HG03469 (cell line): ENCODE results near the gene GOLGA5.

Source experiments
- ATAC-seq: cut with Tn5 transposase; IDR thresholded peaks from one replicate; pipeline ENCODE4 v1.9.1; 2021; ENCODE audit warnings: mild to moderate bottlenecking, moderate library complexity, moderate number of reproducible peaks; ENCODE audit not compliant: unreplicated experiment

GOLGA5 gene

DNA sequence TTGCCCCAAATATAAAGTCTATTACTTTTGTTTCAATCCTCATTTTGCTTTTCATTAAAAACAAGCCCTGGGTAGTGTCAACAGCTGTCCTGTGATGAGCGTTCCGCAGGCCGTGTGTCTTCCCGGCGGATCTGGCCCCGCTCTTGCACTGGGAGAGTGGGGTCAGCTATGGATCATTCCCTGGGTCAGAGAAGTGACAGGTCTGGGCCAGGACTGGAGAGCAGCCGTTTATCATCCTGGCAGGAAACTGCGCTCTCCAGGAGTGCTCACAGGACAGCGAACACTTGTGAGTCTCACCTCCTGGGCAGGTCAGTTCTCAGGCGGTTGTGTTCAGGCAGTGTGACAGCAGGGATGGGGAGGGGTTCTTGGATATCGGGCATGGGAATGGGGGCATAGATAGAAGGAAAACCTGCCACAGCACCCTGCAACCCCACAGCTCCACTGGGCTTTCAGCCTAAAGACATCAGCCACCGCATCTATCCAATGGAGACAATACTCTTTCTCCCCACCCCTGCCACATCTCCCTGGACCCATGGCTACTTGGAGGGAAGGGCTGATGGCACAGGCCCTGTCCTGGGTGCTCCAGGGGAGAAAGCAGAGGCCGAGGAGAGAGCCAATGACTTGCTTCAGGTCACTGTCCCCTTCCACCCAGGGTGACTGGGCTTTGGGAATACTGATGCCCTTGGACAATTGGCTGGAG is 81.0 kb downstream of the GOLGA5 start:
- no peak for ATAC-seq

DNA sequence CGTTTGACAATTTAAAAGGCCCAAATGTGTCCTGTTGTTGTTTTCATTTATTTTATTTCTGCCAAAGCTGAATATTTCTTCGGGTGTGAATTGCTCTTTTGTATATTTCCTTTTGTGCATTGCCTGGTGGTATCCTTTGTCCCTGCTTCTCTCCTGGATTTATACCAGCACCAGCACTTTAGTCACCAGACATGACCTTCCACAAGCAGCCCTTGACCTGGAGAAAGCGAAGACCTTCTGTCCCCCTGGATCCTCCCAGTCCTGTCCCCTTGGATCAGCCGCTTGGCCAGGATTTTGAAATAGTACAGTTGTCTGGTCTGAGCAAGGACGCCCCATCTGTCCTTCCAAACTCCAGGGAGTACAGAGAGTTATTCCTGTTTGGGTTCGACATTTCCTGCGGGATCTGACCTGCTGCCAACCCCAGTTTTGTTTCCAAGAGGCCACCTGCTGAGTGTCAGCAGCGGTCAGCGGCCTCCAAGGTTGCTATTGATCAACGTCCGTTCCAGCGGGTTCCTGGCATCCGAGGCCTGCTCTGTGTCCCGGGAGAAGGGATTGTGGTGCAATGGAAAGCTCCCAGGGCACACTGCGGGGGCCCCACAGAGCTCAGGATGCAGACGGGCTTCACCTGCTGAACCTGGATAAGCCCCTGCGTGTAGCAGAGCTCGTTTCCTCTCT is 83.8 kb downstream of the GOLGA5 start:
- no peak for ATAC-seq

DNA sequence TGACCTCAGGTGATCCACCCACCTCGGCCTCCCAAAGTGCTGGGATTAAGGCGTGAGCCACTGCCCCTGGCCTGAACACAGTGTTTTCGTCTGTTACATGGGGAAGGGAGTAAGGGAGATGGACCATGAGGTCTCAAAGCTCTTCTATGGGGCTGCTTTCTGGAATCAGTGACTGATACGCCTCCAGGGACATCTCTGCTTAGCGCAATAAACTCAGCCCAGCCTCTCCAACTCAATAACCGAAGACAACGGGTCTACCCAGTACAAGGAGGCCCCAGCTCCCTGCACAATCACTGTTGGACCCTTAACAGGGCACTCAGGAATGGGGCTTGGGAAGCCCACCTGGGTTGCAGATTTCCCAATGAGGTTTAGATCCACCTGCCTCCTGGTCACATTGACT is 86.2 kb downstream of the GOLGA5 start:
- no peak for ATAC-seq

DNA sequence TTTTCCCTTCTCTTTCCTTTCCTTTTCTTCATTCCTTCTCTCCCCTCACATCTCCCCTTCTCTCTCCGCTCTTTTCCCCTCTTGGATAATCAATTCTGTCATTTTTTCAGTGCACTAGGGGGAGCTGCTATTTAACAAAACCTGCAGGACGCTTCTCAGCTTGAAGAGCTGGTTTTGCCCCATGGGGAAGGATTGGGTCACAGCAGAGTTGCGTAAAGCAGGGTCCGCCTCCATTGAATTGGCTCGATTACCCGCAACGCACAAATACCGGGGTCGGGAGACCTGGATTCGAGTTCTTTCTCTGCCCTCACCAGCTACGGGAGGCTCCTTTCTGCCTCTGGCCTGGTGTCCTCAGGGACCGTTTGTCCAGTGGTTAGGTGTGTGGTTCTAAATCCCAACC is 86.7 kb downstream of the GOLGA5 start:
- no peak for ATAC-seq

DNA sequence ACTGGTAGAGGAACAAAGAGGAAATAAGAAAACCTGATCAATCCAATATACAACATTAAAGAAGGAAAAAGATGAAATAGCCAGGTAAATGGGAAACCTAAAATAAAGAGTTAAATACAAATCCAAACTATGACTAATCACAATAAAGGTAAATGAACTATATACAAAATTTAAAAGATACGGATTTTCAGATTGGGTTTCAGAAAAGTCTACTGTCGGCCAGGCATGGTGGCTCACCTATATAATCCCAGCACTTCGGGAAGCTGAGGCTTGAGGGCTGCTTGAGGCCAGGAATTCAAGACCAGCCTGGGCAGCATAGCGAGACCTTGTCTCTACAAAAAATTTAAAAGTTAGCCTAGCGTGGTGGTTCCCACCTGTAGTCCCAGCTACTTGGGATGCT is 89.0 kb downstream of the GOLGA5 start:
- no peak for ATAC-seq

DNA sequence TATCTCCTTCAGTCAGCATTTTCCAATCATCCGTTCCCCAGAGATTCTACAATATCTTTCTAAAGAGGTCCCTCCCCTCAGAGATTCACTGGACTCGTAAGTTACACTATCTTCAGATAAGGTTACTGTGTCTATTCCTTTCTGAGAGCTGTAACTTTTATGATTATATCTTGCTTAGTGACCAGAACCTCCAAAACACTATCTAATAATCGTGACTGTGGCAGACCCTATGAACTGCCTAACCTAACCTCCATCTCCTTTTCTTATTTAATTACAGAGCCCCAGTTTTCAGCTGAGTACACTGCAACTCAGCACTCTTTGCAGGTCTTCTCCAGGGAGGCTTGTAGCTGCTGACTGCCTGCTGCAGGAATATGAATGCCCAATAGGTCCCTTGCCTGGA is 90.3 kb downstream of the GOLGA5 start:
- no peak for ATAC-seq

DNA sequence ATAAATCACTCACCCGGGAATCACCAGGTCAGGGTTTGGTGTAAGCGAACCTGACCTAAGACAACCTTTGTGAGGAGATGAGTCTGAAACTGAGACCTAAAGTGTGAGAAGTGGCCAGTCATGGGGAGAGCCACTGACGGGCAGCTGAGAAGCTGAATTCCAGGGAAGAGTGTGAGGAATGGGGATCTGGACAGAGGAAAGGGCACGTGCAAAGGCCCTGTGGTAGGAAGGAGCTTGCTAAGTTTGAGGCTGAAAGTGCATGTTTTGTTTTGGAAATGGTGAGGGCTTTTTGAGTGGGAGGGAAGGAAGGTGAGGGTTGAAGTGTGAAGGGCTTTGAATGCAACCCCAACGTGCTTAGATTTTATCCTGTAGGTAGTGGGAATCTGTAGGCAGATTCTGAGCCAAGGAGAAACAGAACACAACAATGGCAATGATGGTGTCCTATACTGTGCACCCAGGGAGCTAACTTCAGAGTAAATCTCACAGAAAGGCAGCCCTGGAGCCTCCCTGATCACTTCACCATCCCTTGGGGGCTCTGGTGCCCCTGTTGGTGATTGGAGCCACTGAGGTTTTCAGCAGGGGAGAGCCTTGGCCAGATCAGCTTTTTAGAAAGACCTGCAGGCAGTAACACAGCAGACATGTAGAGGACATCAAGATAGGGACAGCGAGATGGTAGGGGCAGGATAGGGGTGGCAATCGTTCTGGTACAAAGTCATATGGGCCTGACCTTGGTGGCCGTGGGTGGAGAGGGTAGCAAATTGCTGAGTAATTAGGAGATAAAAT is 91.4 kb downstream of the GOLGA5 start:
- ATAC-seq, result no peak

DNA sequence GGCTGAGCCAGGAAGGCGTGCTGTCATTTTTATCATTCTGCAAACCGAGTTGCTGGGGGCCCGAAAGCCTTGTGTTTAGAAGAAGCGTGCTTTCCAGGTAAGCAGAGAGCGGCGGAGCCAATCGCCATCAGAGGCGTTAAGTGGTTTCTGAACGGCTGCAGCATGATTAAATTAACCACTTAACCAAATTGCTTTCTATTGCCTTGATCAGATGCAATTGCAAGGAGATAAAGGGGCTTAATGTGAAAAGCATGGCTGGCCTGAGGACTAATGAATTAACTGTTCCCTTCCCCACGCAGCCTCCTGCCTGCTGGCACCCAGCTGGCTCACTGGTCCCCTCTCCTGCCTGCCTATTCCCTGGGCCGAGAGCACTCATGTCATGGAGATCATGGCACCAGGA is 92.2 kb downstream of the GOLGA5 start:
- ATAC-seq, result no peak

DNA sequence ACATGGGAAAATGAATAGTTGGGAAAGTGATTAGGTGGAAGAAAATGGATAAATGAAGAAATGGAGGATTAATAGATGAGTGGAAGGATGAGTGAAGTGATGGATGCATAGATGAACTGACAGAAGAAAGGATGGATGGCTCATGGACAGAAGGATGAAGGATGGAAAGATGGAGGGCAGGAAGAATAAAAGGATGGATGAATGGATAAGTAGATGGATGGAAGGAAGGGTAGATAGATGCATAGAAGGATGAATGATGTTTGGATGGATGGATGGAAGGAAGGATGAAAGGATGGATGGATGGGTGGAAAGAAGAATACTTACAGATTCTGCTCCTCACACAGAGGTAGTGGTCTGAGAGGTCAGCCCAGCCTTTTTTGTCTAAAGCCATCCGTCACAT is 93.1 kb downstream of the GOLGA5 start:
- no peak for ATAC-seq

DNA sequence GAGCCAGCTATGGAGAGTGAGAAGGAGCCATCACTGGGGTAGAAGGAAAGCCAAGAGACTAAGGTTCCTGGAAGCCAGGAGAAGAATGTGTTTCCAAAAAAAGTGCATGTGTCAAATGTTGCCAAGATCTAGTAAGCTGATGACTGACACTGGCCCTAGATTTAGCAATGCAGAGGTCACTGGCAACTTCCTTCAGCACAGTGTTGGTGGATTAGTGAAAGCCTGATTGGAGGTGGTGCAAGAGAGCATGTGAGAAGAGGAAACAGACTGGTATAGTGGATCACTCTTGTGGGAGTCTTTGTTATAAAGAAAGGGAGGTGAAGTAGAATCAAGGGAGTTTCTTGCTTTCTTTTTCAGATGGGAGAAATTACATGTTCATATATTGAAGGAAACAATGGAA is 94.8 kb downstream of the GOLGA5 start:
- no peak for ATAC-seq
